ENCODE data around the gene SOX6.
"Not testable (repeated sequence)": the region's sequence is repeated elsewhere in the genome, so short reads cannot be mapped to it uniquely, and the experiment has no call there.

Gene SOX6

DNA sequence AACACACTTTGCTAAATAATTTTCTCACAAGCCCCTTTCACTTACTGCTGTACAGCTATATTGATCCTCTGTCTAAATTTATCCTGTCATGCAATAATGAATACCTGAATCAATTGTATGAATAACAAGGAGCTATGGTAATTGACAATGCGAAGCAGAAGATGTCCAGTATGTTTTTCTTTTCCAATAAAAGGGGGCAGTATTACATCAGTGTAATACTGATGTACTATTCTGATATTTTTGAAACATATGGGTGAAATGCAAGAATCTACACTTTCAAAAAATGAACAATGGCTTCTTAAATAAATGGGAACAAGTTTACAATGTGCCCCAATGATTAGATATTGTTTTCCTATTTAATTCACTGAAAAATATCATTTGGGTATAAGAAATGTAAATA, 315.1 kb downstream of the SOX6 start:
- DNase-seq (ENCODE audit: low spot score in 2 of 2) (no peak), ATAC-seq (replicated peaks; ENCODE audit: extremely low read depth, poor library complexity, severe bottlenecking) (no peak)
- H3K9me3 Mint-ChIP-seq: peaks cover 6% of the 10 kb centered on the region
- no peak overlapping the region for H3K4me3 Mint-ChIP-seq
- H3K36me3 Mint-ChIP-seq (ENCODE audit: insufficient read depth): no peaks in the 10 kb centered on the region
- no peak overlapping the region for H3K27ac Mint-ChIP-seq (ENCODE audit: low read depth)
- H3K4me1 Mint-ChIP-seq: no peaks in the 10 kb centered on the region
- no peaks in the 10 kb centered on the region for H3K27me3 Mint-ChIP-seq

DNA sequence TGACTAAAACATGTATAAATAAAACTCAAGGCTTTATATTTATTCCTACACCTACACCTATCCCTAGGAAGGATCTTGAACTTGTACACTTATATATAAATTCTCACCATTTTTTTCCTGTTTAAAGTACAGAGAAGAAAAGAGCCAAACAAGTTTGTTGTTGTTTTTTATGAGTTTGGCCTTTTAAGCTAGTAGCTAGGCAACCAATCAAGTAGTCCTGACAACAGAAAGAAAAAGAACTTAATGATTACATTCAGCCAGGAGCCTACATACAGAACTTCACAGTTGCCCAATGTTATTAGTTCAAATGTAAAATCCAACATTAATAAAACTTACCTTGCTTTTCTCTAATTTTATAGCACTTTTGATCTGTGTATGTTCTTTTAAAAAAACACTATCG, 316.2 kb downstream of the SOX6 start:
- no peak for ATAC-seq (replicated peaks; ENCODE audit: extremely low read depth, poor library complexity, severe bottlenecking)
- no peak overlapping the region for H3K4me3 Mint-ChIP-seq

DNA sequence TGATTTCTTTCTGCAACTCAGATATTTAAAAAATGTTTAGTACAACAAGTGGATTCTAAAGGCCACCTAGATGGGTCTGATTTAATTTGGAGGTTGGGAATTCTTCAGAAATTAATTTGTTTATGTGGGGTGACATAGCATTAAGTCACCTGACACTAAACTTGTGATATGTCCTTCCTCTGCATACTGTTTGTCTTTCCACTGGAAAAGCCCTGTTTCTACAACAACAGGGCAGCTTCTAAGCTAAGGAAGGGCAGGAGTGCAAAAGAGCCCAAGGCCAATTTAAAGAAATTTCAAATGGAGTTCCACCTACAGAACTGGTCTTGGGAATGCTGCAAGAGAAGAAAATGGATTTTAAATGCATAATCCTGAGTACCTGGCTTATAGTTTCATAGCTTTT, 319.2 kb downstream of the SOX6 start:
- Mint-ChIP-seq H3K27ac (ENCODE audit: low read depth) (no peak overlapping the region), H3K4me3 (no peak overlapping the region), H3K27me3 (no peaks in the 10 kb centered on the region), H3K4me1 (no peaks in the 10 kb centered on the region), H3K36me3 (ENCODE audit: insufficient read depth) (no peaks in the 10 kb centered on the region), H3K9me3 (peaks cover 22% of the 10 kb centered on the region)
- ATAC-seq (replicated peaks; ENCODE audit: extremely low read depth, poor library complexity, severe bottlenecking): no peak
- DNase-seq (ENCODE audit: low spot score in 2 of 2): no peak

More for the DNA sequence above, 316.2 kb downstream of the SOX6 start:
- H3K27me3 Mint-ChIP-seq: no peaks in the 10 kb centered on the region
- H3K9me3 Mint-ChIP-seq: peaks cover 6% of the 10 kb centered on the region
- no peak overlapping the region for H3K27ac Mint-ChIP-seq (ENCODE audit: low read depth)
- H3K4me1 Mint-ChIP-seq: no peaks in the 10 kb centered on the region
- DNase-seq (ENCODE audit: low spot score in 2 of 2): no peak
- H3K36me3 Mint-ChIP-seq (ENCODE audit: insufficient read depth): no peaks in the 10 kb centered on the region

DNA sequence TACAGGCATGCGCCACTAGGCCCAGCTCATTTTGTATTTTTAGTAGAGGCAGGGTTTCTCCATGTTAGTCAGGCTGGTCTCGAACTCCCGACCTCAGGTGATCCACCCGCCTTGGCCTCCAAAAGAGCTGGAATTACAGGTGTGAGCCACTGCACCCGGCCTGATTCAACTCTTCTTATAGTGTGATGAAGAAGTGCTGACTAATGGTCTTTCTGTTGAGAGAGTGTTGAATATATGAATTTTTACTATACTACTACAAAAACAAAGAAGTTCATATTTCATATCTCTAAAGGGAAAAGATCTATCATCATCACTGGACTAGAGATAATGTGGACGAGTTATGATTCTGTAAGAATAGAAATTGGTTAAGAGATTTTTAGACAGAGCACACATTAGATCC, 320.1 kb downstream of the SOX6 start:
- DNase-seq (ENCODE audit: low spot score in 2 of 2): no peak
- Mint-ChIP-seq H3K4me3 (no peak overlapping the region), H3K27me3 (no peaks in the 10 kb centered on the region), H3K9me3 (peaks cover 28% of the 10 kb centered on the region), H3K4me1 (no peaks in the 10 kb centered on the region), H3K27ac (ENCODE audit: low read depth) (no peak overlapping the region), H3K36me3 (ENCODE audit: insufficient read depth) (no peaks in the 10 kb centered on the region)
- ATAC-seq (replicated peaks; ENCODE audit: extremely low read depth, poor library complexity, severe bottlenecking): no peak

DNA sequence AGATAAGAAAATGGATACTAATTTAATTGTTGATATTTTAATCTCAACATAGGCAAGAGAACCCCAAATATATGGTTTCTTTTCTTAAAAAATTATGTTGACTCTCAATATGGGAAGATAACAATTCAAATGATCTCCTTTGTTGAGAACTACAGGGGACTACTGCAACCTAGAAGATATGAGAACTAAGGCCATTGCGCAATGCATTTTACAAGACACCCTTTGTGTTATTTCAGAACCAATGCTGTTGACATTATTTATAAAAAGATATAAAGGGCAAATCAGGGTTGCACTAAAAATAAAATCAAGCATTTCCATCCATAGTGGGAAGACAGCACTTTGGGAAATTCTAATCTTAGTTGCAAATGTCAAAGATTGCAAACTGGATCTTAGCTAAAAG, 322.3 kb downstream of the SOX6 start:
- DNase-seq (ENCODE audit: low spot score in 2 of 2) (no peak), ATAC-seq (replicated peaks; ENCODE audit: extremely low read depth, poor library complexity, severe bottlenecking) (no peak)
- Mint-ChIP-seq H3K27me3 (no peaks in the 10 kb centered on the region), H3K27ac (ENCODE audit: low read depth) (no peak overlapping the region), H3K4me3 (no peak overlapping the region), H3K9me3 (peaks cover 28% of the 10 kb centered on the region), H3K36me3 (ENCODE audit: insufficient read depth) (peaks cover 1% of the 10 kb centered on the region), H3K4me1 (no peaks in the 10 kb centered on the region)

DNA sequence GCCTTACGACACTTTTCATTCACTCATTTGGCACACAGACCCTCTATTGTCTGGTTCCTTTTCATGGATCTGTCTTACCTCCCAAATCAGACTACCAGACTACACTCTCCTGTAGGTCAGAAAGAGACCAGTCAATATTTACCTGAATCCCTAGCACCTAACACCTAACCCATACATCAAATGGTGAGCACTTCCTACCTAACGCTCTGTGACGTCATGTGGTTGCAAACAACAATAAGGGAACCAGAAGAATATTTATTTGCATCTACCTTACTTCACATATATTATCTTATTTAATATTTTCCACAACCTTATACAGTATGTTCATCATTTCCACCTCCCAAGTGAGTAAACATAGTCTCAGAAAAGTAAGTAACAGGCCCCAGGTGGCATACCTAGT, 323.4 kb downstream of the SOX6 start:
- H3K27me3 Mint-ChIP-seq: no peaks in the 10 kb centered on the region
- ATAC-seq (replicated peaks; ENCODE audit: extremely low read depth, poor library complexity, severe bottlenecking): no peak
- no peak overlapping the region for H3K4me3 Mint-ChIP-seq
- no peaks in the 10 kb centered on the region for H3K4me1 Mint-ChIP-seq
- peaks cover 2% of the 10 kb centered on the region for H3K36me3 Mint-ChIP-seq (ENCODE audit: insufficient read depth)
- peaks cover 23% of the 10 kb centered on the region for H3K9me3 Mint-ChIP-seq
- no peak overlapping the region for H3K27ac Mint-ChIP-seq (ENCODE audit: low read depth)
- DNase-seq (ENCODE audit: low spot score in 2 of 2): no peak

DNA sequence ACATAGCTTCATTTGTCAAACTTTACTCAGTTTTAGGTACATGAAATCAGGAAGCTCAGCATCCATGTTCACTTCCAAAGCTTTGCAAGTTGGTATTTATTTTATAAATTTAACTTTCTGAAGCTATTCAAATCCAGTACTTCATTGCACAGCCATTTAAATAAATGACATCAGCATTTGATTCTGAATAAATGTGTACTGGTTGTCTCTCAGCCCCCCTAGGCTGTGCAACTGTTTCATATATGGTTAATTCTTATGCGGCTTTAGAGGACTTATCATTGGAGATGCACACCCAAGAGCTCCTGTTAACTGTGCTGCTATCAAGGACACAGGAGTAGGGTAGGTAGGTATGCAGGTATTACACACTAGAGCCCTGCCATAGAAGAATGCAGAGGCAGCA, 325.1 kb downstream of the SOX6 start:
- no peaks in the 10 kb centered on the region for H3K27me3 Mint-ChIP-seq
- no peak overlapping the region for H3K4me3 Mint-ChIP-seq
- H3K9me3 Mint-ChIP-seq: peaks cover 22% of the 10 kb centered on the region
- H3K36me3 Mint-ChIP-seq (ENCODE audit: insufficient read depth): peaks cover 2% of the 10 kb centered on the region
- H3K27ac Mint-ChIP-seq (ENCODE audit: low read depth): no peak overlapping the region
- ATAC-seq (replicated peaks; ENCODE audit: extremely low read depth, poor library complexity, severe bottlenecking) (no peak), DNase-seq (ENCODE audit: low spot score in 2 of 2) (no peak)
- no peaks in the 10 kb centered on the region for H3K4me1 Mint-ChIP-seq

DNA sequence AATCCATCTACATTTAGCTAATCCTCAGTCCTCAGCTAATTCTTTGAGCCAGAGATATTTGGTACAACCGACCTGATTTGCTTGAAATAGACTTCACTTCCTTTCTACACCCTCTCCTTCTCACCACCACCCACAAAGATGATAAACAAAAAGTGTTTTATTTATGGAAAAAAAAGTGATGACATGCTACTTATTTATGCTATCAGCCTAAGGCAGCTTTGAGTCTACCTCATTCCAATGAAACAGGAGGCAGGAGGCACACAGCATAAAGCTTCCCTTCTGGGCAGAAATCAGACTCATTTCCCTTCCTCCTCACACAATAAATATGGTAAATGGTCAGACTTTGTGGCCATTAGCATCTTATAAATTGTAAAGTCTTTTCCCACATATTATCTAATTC, 325.7 kb downstream of the SOX6 start:
- Mint-ChIP-seq H3K9me3 (peaks cover 22% of the 10 kb centered on the region), H3K4me1 (no peaks in the 10 kb centered on the region), H3K4me3 (no peak overlapping the region), H3K27ac (ENCODE audit: low read depth) (no peak overlapping the region), H3K27me3 (no peaks in the 10 kb centered on the region), H3K36me3 (ENCODE audit: insufficient read depth) (peaks cover 2% of the 10 kb centered on the region)
- ATAC-seq (replicated peaks; ENCODE audit: extremely low read depth, poor library complexity, severe bottlenecking): no peak
- DNase-seq (ENCODE audit: low spot score in 2 of 2): no peak

DNA sequence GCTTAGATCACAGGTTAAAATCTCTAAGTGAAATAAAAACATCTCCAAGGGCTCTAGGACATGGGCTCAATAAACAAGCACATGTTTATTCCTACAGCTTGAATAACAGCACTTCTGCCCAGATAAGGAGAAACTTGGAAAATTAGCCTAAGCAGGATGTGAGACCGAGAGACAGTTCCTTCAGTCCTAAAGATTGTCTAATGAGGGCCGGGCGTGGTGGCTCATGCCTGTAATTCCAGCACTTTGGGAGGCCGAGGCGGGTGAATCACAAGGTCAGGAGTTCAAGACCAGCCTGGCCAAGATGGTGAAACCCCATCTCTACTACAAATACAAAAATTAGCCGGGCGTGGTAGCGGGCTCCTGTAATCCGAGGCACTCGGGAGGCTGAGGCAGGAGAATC, 327.2 kb downstream of the SOX6 start:
- not testable (repeated sequence) for H3K36me3 Mint-ChIP-seq (ENCODE audit: insufficient read depth); H3K4me3 Mint-ChIP-seq; ATAC-seq (replicated peaks; ENCODE audit: extremely low read depth, poor library complexity, severe bottlenecking); H3K27me3 Mint-ChIP-seq; H3K4me1 Mint-ChIP-seq; H3K27ac Mint-ChIP-seq (ENCODE audit: low read depth); DNase-seq (ENCODE audit: low spot score in 2 of 2)
- H3K9me3 Mint-ChIP-seq: peaks cover 16% of the 10 kb centered on the region

DNA sequence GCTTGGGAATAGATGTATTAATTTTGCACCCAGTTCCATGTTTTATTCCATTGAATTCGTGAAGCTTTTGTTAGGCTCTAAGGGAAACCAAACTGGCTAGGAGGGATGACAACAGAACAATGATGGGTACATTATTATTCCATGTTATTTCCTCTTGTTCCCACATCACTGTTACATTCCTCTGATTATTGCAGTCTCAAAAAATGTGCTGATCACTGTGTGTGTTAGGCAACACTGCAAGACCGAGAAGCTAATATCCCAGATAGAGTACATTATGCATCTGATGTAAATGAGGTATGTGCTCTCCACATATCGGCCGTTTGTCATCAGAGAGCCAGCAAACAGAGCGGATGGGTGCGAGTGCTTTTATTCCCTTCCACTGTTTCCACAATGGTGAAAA, 327.9 kb downstream of the SOX6 start:
- Mint-ChIP-seq H3K4me1 (no peaks in the 10 kb centered on the region), H3K27ac (ENCODE audit: low read depth) (no peak overlapping the region), H3K27me3 (no peaks in the 10 kb centered on the region), H3K36me3 (ENCODE audit: insufficient read depth) (peaks cover 2% of the 10 kb centered on the region), H3K9me3 (peaks cover 16% of the 10 kb centered on the region), H3K4me3 (no peak overlapping the region)
- no peak for DNase-seq (ENCODE audit: low spot score in 2 of 2)
- ATAC-seq (replicated peaks; ENCODE audit: extremely low read depth, poor library complexity, severe bottlenecking): no peak

DNA sequence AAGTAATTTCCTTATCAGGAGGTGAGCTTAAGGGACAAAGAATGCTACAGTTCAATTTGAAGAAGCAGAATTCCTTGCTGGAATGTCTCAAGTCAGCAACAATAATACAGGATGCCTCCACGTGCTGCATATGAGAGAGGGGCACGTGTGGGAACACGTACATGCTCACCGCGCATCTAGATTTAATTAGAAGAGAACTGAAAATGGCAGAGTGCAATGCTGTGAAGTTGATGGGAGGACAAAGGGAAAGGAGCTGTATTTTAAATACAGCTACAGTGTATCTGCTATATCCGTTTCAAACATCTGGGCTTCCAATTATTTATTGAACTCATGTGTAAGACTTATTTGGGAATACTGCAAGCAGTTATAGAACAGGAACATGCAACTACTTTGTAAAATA, 328.7 kb downstream of the SOX6 start:
- no peak for DNase-seq (ENCODE audit: low spot score in 2 of 2)

DNA sequence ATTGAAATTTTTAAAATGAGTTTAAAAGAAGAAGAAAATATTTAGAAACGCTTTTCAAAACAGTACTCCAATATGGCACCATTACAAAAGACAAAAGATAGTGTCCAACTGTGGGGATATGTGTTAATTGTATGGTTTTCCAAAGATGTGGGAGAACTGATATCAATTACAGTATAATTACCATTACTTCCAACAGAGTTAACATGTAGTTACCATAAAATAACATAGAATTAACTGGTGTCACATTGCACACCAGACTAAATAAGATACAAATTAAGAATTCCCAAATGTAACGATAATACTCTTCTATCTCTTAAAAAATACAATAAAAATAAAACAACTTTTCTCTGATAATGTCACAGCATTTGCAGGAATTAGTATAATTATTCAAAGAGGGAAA, 329.5 kb downstream of the SOX6 start:
- H3K27me3 Mint-ChIP-seq: no peaks in the 10 kb centered on the region
- peaks cover 6% of the 10 kb centered on the region for H3K9me3 Mint-ChIP-seq
- H3K36me3 Mint-ChIP-seq (ENCODE audit: insufficient read depth): peaks cover 2% of the 10 kb centered on the region
- ATAC-seq (replicated peaks; ENCODE audit: extremely low read depth, poor library complexity, severe bottlenecking) (no peak), DNase-seq (ENCODE audit: low spot score in 2 of 2) (no peak)
- no peak overlapping the region for H3K27ac Mint-ChIP-seq (ENCODE audit: low read depth)
- no peak overlapping the region for H3K4me3 Mint-ChIP-seq
- no peaks in the 10 kb centered on the region for H3K4me1 Mint-ChIP-seq

More for the DNA sequence above, 328.7 kb downstream of the SOX6 start:
- no peak overlapping the region for H3K4me3 Mint-ChIP-seq
- no peak overlapping the region for H3K27ac Mint-ChIP-seq (ENCODE audit: low read depth)
- no peaks in the 10 kb centered on the region for H3K4me1 Mint-ChIP-seq
- H3K27me3 Mint-ChIP-seq: no peaks in the 10 kb centered on the region
- H3K9me3 Mint-ChIP-seq: peaks cover 10% of the 10 kb centered on the region
- H3K36me3 Mint-ChIP-seq (ENCODE audit: insufficient read depth): peaks cover 2% of the 10 kb centered on the region
- no peak for ATAC-seq (replicated peaks; ENCODE audit: extremely low read depth, poor library complexity, severe bottlenecking)

DNA sequence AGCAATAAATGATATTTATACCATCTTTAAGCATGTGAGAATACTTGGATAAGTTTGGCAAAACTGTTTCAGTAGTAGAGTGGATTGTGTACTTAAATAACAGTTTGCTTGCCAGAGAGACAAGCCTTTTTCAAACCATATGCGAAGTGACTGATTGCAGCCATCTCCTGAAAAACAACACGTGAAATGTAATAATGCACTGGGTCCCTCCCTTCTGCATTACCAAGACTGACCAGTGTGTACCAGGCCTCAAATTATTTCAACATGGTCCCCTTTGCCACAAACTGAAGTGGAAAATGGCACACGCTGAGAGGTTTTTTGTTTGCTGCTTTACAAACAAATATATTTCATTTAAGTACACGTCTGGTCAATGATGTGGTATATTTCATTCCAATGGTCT, 337.4 kb downstream of the SOX6 start:
- Mint-ChIP-seq H3K4me3 (no peak overlapping the region), H3K27me3 (no peaks in the 10 kb centered on the region), H3K4me1 (no peaks in the 10 kb centered on the region), H3K9me3 (peaks cover 13% of the 10 kb centered on the region), H3K36me3 (ENCODE audit: insufficient read depth) (no peaks in the 10 kb centered on the region), H3K27ac (ENCODE audit: low read depth) (no peak overlapping the region)
- DNase-seq (ENCODE audit: low spot score in 2 of 2) (no peak), ATAC-seq (replicated peaks; ENCODE audit: extremely low read depth, poor library complexity, severe bottlenecking) (no peak)

DNA sequence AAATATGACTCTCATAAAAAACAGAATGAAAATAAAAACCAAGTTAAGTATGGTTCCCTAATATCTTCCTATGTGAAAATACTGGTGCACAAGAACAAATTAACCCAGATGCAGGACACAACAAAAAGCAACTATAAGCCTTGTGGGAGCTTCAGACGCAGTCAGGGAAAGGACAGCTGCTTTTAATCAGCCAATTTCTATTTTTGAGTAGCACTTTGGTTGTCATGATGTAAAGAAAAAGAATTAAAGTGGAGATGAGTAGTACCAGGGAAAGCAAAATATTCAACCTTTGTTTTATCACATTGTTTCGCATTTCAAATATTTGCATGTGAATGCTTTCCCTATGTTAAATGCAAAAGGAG, 339.9 kb downstream of the SOX6 start:
- no peak for ATAC-seq (replicated peaks; ENCODE audit: extremely low read depth, poor library complexity, severe bottlenecking)
- H3K4me3 Mint-ChIP-seq: no peak overlapping the region
- no peak overlapping the region for H3K27ac Mint-ChIP-seq (ENCODE audit: low read depth)
- no peak for DNase-seq (ENCODE audit: low spot score in 2 of 2)
- H3K4me1 Mint-ChIP-seq: no peaks in the 10 kb centered on the region
- peaks cover 18% of the 10 kb centered on the region for H3K9me3 Mint-ChIP-seq
- H3K36me3 Mint-ChIP-seq (ENCODE audit: insufficient read depth): peaks cover 2% of the 10 kb centered on the region
- no peaks in the 10 kb centered on the region for H3K27me3 Mint-ChIP-seq
